ENCODE results near the gene NSUN2.

DNA sequence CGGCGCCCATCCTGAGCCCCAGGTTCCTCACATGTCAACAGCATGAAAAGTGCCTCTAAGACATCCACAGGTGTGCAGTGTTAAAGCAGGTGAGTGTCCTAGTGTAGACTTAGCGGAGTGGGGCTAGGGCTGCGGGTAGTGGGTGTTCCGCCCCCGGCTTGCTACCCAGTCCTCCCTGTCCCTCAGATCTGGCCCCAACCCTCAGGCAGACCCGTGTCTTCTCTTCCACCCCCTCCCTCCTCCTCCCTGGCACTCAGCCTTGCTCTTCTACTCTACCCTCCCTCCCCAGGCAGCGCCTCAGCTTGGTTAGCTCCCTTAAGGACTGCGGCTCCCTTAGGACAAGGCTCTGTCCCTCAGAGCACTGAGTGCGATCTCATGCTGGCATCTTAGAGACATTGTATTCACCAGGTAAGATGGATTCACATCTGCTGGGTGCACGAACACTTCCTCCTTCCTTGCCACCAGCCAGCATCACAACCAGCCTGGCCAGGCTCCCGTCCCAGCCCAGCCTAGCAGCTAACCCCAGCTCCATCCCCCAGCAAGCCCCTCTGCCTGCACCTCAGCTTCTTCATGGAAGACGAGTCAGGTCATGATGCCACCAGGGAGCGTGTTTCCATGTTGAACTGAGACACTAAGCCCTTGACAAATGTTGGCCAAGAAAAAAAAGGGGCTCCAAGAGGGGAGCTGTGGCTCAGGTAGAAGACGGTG is 46.8 kb downstream of the NSUN2 start:
- TF ChIP-seq, protein P1, sequence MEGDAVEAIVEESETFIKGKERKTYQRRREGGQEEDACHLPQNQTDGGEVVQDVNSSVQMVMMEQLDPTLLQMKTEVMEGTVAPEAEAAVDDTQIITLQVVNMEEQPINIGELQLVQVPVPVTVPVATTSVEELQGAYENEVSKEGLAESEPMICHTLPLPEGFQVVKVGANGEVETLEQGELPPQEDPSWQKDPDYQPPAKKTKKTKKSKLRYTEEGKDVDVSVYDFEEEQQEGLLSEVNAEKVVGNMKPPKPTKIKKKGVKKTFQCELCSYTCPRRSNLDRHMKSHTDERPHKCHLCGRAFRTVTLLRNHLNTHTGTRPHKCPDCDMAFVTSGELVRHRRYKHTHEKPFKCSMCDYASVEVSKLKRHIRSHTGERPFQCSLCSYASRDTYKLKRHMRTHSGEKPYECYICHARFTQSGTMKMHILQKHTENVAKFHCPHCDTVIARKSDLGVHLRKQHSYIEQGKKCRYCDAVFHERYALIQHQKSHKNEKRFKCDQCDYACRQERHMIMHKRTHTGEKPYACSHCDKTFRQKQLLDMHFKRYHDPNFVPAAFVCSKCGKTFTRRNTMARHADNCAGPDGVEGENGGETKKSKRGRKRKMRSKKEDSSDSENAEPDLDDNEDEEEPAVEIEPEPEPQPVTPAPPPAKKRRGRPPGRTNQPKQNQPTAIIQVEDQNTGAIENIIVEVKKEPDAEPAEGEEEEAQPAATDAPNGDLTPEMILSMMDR (IDR thresholded peaks at IDR 0.05): no peak
- TF ChIP-seq POLR2A (IDR thresholded peaks at IDR 0.05): no peak
